ENCODE data around the gene KRT76. TPM values are rescaled to one million over a fixed set of nuclear protein-coding genes. Genes with fewer than 3 reads are reported as not detected.

The KRT76 gene
- total RNA-seq, 4 donors from 2014 or later = not detected

- TF ChIP-seq CTCF (IDR thresholded peaks at IDR 0.05) = no peak
- TF ChIP-seq EP300 (IDR thresholded peaks at IDR 0.05) = no peak
- no peak for TF ChIP-seq POLR2AphosphoS5 (IDR thresholded peaks at IDR 0.05)
- TF ChIP-seq POLR2A (IDR thresholded peaks at IDR 0.05; ENCODE audit: low read depth) = no peak
- Histone ChIP-seq H3K4me1 (peaks cover 0 to 14% (median 7%) of the 10 kb centered on the region in 4 donors), H3K9me3 (no peaks in the 10 kb centered on the region), H3K36me3 (no peaks in the 10 kb centered on the region), H3K27ac (replicated peaks in 1 of 4) (no peak overlapping the region), H3K27me3 (peaks cover 0 to 24% (median 0%) of the 10 kb centered on the region in 4 donors), H3K4me3 (no peak overlapping the region)
- DNase-seq (ENCODE audit: extremely low spot score) = no peak
- 77% methylated on average over 8 of the region's 9 CpGs for WGBS
- intact Hi-C loops (cut with DNase I) = no loop called here
These were observed 38.8 kb upstream of the KRT76 start for GRCh38 chr12:52815676-52816588.

- H3K4me1 ChIP-seq = peaks cover 0 to 14% (median 7%) of the 10 kb centered on the region in 4 donors
- intact Hi-C loops (cut with DNase I) = no loop called here
- no peak overlapping the region for H3K4me3 ChIP-seq
- WGBS = 94% methylated on average over 4 of the region's 4 CpGs
- DNase-seq (ENCODE audit: extremely low spot score) = no peak
- no peak overlapping the region for H3K27ac ChIP-seq (replicated peaks in 1 of 4)
- TF ChIP-seq EP300 (IDR thresholded peaks at IDR 0.05) (no peak), POLR2A (IDR thresholded peaks at IDR 0.05; ENCODE audit: low read depth) (no peak), POLR2AphosphoS5 (IDR thresholded peaks at IDR 0.05) (no peak), CTCF (IDR thresholded peaks at IDR 0.05) (no peak)
- H3K9me3 ChIP-seq = no peaks in the 10 kb centered on the region
- peaks cover 0 to 20% (median 0%) of the 10 kb centered on the region in 4 donors for H3K27me3 ChIP-seq
- H3K36me3 ChIP-seq = no peaks in the 10 kb centered on the region
These were observed 38.0 kb upstream of the KRT76 start for GRCh38 chr12:52815161-52815560.

GRCh38 chr12:52814710-52815155 lies 37.6 kb upstream of the KRT76 start:
- Histone ChIP-seq H3K36me3 (no peaks in the 10 kb centered on the region), H3K9me3 (no peaks in the 10 kb centered on the region), H3K4me3 (no peak overlapping the region), H3K4me1 (peaks cover 0 to 14% (median 7%) of the 10 kb centered on the region in 4 donors), H3K27me3 (peaks cover 0 to 16% (median 0%) of the 10 kb centered on the region in 4 donors), H3K27ac (replicated peaks in 1 of 4) (no peak overlapping the region)
- no peak for DNase-seq (ENCODE audit: extremely low spot score)
- 79% methylated on average over 4 of the region's 4 CpGs for WGBS
- intact Hi-C loops (cut with DNase I) = no loop called here
- TF ChIP-seq POLR2A (IDR thresholded peaks at IDR 0.05; ENCODE audit: low read depth) (no peak), CTCF (IDR thresholded peaks at IDR 0.05) (no peak), EP300 (IDR thresholded peaks at IDR 0.05) (no peak), POLR2AphosphoS5 (IDR thresholded peaks at IDR 0.05) (no peak)

GRCh38 chr12:52813885-52814709 lies 37.0 kb upstream of the KRT76 start, which contains the start of gene KRT4:
Gene KRT4, minus strand, starts transcription at chr12:52814116. Its CDS starts 58 bp downstream, at chr12:52814058.
- H3K27ac ChIP-seq (replicated peaks in 1 of 4) = no peak within 1 kb of the TSS
- no peak for DNase-seq (ENCODE audit: extremely low spot score)
- intact Hi-C loops (cut with DNase I) = no loop called here
- H3K27me3 ChIP-seq = peaks cover 0 to 11% (median 0%) of the 10 kb centered on the region in 4 donors
- H3K4me3 ChIP-seq = no peak within 1 kb of the TSS
- H3K4me1 ChIP-seq = peaks cover 0 to 14% (median 7%) of the 10 kb centered on the region in 4 donors
- 79% methylated on average over 15 of the region's 15 CpGs for WGBS
- no peaks in the 10 kb centered on the region for H3K36me3 ChIP-seq
- TF ChIP-seq CTCF (IDR thresholded peaks at IDR 0.05) (no peak), POLR2A (IDR thresholded peaks at IDR 0.05; ENCODE audit: low read depth) (no peak), EP300 (IDR thresholded peaks at IDR 0.05) (no peak), POLR2AphosphoS5 (IDR thresholded peaks at IDR 0.05) (no peak)
- no peaks in the 10 kb centered on the region for H3K9me3 ChIP-seq

Measured in esophagus muscularis mucosa (tissue), 4 donors.